SK-N-MC (cell line): ENCODE measurements around the gene FETUB.

ENCODE experiments used
- EZH2 ChIP-seq: fragments of 200-600 bp; sonication (generic); IDR thresholded peaks from one replicate; pipeline ENCODE4 v1.6.1; 2017; ENCODE audit warnings: antibody characterized with exemption
- FOXP2 ChIP-seq: optimal IDR thresholded peaks from 2 replicates; pipeline ENCODE3; 2011; ENCODE audit warnings: mild to moderate bottlenecking, moderate library complexity; ENCODE audit not compliant: insufficient read depth; ENCODE audit errors: extremely low read length, control extremely low read depth
- POLR2AphosphoS5 ChIP-seq: IDR thresholded peaks from 2 replicates; pipeline ENCODE4 v1.6.1; 2012; ENCODE audit warnings: mild to moderate bottlenecking, low read depth, low read length, borderline replicate concordance

- TF ChIP-seq FOXP2 (no peak), EZH2 (no peak), POLR2AphosphoS5 (no peak)
Measured at GRCh38 chr3:186598108-186598784, 42.0 kb upstream of the FETUB start.
